ENCODE data around the gene FAM227A.
A peak's percentile ranks its signal among the peaks of the same experiment; 100 is the strongest.
"Not testable (repeated sequence)": the region's sequence is repeated elsewhere in the genome, so short reads cannot be mapped to it uniquely, and the experiment has no call there.

The FAM227A gene

GRCh38 chr22:38681582-38682335, 25.6 kb upstream of the FAM227A start, which contains the start of gene TOMM22:
Gene TOMM22, plus strand, starts transcription at chr22:38681957. Its CDS starts 22 bp downstream, at chr22:38681979.
- peak; percentile 80 to 97 (median 94) for DNase-seq
- intact Hi-C loops (cut with DNase I): no loop called here

- intact Hi-C loops (cut with DNase I): no loop called here
- DNase-seq: no peak
These were observed 19.6 kb upstream of the FAM227A start for GRCh38 chr22:38675833-38676232.

DNA sequence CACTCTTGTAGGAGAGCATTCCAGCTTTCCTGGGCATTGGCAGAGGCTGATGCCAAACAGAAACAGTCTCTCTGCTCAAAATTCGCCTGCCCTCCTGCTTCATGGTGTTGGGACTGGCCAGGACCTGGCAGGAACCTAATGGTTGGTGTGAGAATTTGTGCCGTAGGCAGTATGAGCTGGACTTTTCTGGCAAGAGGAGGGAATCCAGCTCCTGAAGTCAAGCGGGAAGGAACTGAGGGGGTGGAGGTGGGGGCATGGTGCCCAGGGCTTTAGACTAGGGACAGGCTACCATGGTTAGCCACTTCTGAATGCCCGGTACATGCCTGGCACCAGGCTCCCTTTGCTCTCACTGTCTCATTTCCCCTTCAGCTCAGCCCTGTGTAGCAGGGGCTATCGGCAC, 18.7 kb upstream of the FAM227A start:
- DNase-seq: peak in 19 of 42 donors; percentile 6 to 68 (median 33)
- intact Hi-C loops (cut with DNase I): no loop called here

DNA sequence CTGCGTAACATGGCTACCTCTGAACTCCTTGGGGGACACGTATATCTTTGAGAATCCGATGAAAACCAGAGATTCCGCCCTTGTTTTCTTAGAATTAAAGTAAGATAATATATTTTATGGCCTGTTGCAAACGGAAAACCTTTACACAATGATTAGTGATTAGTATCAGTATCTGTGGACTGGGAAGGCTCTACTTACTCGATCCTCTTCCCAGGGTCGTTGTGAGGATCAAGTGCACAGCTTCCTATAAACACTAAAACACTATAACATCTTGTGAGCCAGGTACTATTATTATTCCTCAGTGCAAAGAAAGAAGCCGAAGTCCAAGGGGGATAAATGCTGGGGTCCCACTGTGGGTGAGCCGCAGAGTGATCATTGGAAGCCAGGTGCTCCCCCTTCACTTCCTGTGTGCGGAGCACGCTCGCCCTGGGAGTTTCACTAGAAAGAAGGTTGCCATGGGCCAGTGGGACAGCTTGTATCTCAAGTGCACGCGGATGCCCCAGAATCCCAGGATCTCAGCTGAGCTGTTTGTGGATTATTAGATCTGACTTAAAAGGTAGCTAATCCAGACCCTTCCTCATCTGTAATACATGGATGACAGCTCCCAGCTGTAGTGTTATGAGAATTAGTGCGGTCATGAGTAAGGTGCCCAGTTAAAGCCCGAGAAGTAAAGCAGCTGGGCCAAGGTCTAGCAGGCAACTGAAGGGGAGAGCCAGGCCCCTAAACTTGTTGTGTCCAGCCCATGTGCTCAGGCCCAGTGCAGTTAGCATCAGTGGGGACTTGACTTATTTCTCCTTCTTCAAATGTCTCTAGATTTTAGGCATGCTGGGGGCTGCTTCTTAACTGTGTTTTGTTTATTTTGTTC, 1.1 kb upstream of the FAM227A start:
- intact Hi-C loops (cut with DNase I): no loop called here
- DNase-seq: peak in 6 of 42 donors; percentile 10 to 37 (median 20)

DNA sequence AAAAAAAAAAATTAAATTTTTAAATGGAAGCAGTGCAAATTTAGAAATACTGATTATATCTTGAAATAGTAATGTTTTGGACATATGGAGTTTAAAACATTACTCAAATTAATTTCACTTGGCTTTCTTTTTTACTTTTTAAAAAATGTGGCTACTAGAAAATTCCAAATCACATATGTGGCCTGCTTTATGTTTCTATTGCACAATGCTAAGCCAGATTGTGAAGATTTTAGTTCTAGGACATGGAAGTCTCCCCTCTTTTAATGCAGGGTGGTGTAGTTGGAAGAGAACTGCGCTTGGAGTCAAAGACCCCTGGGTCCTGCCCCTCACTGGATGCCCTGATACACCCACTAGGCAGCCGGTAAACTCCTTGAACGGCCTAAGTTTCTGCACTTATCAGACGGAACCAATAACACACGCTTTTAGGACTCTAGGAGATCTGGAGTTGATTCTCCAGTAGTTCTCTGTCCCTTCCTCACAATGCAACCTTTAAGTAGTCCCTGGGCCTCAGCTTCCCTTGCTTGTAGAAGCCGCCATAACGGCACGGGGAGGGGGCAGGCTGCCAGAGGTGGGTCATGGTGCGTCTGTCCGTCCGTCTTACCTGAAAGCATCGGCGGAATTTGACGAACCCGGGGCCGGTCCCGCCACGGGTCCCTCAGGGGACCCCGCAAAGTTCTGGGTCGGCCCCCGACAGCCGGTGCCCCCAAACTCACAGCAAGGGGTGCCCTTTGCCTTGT, 505 bp downstream of the FAM227A start:
- intact Hi-C loops (cut with DNase I): no loop called here
- peak in 4 of 42 donors; percentile 14 to 48 (median 18) for DNase-seq

DNA sequence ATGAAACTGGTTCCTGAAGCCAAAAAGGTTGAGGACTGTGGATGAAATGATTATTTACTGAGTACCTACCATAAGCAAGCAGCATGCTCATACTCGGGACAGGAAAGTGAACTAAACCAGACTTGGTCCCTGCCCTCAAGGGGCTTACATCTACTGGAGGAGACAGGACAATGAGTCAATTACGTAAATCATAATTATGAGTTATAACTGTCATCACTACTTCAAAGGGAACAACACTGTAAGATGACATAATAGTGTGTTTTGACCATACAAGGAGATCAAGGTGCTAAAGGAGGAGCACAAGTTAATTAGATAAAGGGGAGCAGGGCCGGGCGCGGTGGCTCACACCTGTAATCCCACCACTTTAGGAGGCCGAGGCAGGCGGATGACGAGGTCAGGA, 2.5 kb downstream of the FAM227A start:
- no peak for DNase-seq
- intact Hi-C loops (cut with DNase I): no loop called here

DNA sequence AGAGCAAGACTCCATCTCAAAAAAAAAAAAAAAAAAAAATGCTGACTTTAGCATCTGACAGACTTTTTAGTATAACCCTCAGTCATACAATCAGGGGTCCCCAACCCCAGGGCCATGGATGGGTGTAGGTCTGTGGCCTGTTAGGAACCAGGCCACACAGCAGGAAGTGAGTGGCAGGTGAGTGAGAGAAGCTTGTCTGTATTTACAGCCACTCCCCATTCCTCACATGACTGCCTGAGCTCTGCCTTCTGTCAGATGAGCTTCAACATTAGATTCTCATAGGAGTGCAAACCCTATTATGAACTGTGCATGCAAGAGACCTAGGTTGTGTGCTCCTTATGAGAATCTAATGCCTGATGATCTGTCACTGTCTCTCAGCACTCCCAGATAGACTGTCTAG, 3.3 kb downstream of the FAM227A start:
- intact Hi-C loops (cut with DNase I): no loop called here
- no peak for DNase-seq

DNA sequence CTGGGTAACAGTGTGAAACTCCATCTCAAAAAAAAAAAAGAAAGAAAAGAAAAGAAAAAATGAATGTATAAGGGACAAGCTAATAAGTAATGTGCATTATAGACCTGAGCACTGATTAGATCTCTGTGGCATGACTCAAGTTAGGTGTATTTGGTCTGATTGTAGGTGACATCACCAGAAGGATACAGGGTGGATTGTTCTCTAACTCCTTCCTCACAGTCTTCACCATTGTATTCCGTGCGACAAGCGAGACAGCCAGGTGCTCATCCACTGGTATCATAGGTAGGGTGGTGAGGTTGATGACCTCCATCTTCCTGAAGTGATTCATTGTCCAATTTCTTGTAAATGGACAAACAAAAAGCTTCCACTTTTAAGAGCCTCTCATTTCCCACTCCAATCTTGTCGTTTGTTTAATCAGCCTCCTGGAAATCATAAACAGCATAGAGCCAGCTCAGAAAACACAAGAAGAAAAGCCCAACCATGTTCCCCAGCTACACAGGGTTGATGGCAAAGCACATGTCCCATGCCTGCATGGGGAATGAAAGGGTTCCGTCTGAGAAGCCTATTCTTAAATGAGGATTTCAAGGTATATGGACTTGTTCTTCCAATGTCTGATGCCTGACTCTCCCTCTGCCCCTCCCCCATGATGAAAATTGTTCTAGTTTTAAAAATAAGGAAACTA, 6.2 kb downstream of the FAM227A start:
- DNase-seq: no peak
- intact Hi-C loops (cut with DNase I): no loop called here

- intact Hi-C loops (cut with DNase I): no loop called here
- no peak for DNase-seq
These were observed 10.8 kb downstream of the FAM227A start for GRCh38 chr22:38645430-38645829.

DNA sequence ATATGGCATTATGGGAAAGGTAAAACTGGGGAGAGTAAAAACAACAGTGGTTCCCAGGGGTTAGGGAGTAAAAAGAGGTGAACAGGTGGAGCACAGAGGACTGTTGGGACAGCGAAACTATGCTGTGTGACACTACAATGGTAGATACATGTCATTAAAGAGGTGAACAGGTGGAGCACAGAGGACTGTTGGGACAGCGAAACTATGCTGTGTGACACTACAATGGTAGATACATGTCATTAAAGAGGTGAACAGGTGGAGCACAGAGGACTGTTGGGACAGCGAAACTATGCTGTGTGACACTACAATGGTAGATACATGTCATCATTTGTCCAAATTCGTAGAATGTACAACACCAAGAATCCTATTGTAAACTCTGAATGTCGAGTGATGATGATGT, 11.9 kb downstream of the FAM227A start:
- intact Hi-C loops (cut with DNase I); DNase-seq: not testable (repeated sequence)

DNA sequence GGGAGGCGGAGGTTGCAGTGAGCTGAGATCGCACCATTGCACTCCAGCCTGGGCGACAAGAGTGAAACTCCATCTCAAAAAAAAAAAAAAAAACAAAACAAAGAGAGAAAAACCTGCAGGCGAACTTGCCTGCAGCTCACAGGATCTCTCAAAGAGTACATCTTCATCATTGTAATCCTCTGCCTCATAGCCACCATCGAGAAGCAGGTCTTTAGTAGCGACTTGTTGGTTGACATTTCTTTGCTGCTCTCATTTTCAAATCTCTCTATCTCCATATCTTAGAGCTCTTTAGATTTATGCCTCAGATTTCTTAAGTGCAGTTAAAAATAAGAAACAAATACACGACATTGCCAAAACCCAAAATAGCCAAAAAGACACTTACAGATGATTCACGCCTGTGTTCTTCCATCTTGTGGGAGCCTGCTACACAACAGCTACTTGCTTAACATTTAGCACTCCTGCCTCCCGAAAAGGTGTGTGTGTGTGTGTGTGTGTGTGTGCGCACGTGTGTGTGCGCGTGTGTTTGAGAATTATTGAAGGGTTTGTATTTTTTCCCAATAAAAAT, 14.6 kb downstream of the FAM227A start:
- intact Hi-C loops (cut with DNase I): no loop called here
- no peak for DNase-seq

- intact Hi-C loops (cut with DNase I): no loop called here
- no peak for DNase-seq
These were observed 17.5 kb downstream of the FAM227A start for GRCh38 chr22:38638728-38639127.

DNA sequence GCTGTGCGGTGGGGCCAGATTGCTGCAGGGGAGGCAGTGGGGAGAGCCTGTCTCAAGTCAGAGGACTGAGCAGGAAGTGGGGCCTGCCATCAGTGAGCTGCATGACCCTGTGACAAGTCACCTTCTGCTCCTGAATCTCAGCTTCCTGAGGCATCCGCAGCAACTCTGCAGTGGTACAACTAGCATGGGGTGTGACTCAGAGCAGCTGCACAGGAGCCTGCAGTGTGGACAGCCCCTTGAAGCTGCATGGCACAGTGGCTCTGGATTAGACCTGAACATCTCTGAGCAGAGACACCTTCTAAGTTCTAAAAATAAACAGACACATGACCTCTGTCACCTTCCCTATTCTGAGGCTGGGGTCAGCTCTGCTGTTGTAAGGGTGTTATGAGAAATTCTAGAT, 18.0 kb downstream of the FAM227A start:
- intact Hi-C loops (cut with DNase I): no loop called here
- no peak for DNase-seq

DNA sequence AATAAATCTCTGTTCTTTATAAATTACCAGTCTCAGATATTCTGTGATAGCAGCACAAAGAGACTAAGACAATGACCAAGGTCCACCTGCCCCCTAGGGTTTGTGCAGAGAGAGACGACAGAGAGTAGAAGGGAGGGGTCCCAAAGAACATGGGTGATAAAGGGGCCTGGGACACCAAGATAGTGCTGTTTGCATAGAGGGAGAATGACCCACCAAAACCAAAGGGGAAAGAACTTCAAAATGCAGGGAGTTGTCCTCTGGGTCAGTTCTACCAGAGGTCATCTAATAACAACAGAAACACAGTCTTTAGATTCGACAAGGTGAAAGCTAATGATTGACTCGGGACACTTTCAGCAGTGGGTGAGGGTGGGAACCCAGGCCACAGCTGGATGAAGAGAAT, 23.7 kb downstream of the FAM227A start:
- DNase-seq: no peak
- intact Hi-C loops (cut with DNase I): no loop called here

- no peak for DNase-seq
- intact Hi-C loops (cut with DNase I): no loop called here
These were observed 24.5 kb downstream of the FAM227A start for GRCh38 chr22:38631724-38632123.

GRCh38 chr22:38629108-38629507, 27.1 kb downstream of the FAM227A start:
- intact Hi-C loops (cut with DNase I): no loop called here
- no peak for DNase-seq

- intact Hi-C loops (cut with DNase I): no loop called here
- no peak for DNase-seq
These were observed 27.7 kb downstream of the FAM227A start for GRCh38 chr22:38628444-38628843.

- intact Hi-C loops (cut with DNase I): no loop called here
- DNase-seq: no peak
These were observed 32.8 kb downstream of the FAM227A start for GRCh38 chr22:38623351-38623750.

DNA sequence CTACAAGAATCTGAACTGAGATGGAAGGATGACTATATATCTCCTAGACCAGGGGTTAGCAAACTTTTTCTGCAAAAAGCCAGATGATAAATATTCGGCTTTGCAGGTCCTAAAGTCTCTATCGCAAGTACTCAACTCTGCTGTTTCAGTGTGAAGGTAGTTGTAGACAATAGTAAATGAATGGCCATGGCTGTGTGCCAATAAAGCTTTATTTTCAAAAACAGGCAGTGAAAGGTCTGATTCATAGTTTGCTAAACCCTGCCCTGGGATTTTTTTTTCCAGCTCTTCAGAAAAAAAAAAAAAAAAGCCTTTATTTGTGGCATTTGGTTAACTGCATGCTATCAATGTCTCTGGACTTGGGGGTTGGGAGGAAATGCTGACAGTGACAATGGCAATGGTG, 37.5 kb downstream of the FAM227A start:
- no peak for DNase-seq
- intact Hi-C loops (cut with DNase I): no loop called here

Data from head of caudate nucleus (tissue), 42 donors.